PFSK-1 (cell line): ENCODE measurements around the gene RAX2. TPM values are rescaled to one million over a fixed set of nuclear protein-coding genes. Genes with fewer than 3 reads are reported as not detected.

ENCODE experiments used
- FOXP2 ChIP-seq: optimal IDR thresholded peaks from 2 replicates; pipeline ENCODE3; 2011; ENCODE audit warnings: borderline replicate concordance, control low read depth, inconsistent platforms; ENCODE audit not compliant: insufficient read depth; ENCODE audit errors: extremely low read length, extremely low read depth
- POLR2AphosphoS5 ChIP-seq: IDR thresholded peaks from 2 replicates; pipeline ENCODE4 v1.6.1; 2012; ENCODE audit warnings: low read depth, mild to moderate bottlenecking, control low read depth, low read length, moderate library complexity
- SIN3A ChIP-seq: IDR thresholded peaks from 2 replicates; pipeline ENCODE4 v1.6.1; 2012; ENCODE audit warnings: mild to moderate bottlenecking, low read length, moderate library complexity, borderline replicate concordance; ENCODE audit not compliant: insufficient read depth
- TAF1 ChIP-seq: IDR thresholded peaks from 2 replicates; pipeline ENCODE4 v1.6.1; 2012; ENCODE audit warnings: low read length, control low read depth, borderline replicate concordance; ENCODE audit not compliant: insufficient read depth
- polyA plus RNA-seq: library from polyadenylated mRNA; unstranded; fragments of >200 nt; gene quantifications from one replicate; pipeline ENCODE4 v1.2.1, GENCODE V29; 2012; ENCODE audit warnings: low read depth, missing spikeins; ENCODE audit not compliant: insufficient read length
- TF ChIP-seq, protein P1 (sequence below), 2 experiments: IDR thresholded peaks; 2 replicates each; pipeline versions ENCODE4 v1.6.1 to v1.8.0; 2011 to 2012; ENCODE audit warnings: low read depth in 2 of 2, low read length in 2 of 2, control low read depth in 1 of 2, inconsistent platforms in 1 of 2, mild to moderate bottlenecking in 1 of 2, moderate library complexity in 1 of 2; ENCODE audit not compliant: insufficient read depth in 1 of 2

Gene RAX2
- polyA plus RNA-seq, result not detected

- TF ChIP-seq POLR2AphosphoS5 (no peak), SIN3A (no peak), TAF1 (no peak), FOXP2 (no peak)
- TF ChIP-seq, protein P1, sequence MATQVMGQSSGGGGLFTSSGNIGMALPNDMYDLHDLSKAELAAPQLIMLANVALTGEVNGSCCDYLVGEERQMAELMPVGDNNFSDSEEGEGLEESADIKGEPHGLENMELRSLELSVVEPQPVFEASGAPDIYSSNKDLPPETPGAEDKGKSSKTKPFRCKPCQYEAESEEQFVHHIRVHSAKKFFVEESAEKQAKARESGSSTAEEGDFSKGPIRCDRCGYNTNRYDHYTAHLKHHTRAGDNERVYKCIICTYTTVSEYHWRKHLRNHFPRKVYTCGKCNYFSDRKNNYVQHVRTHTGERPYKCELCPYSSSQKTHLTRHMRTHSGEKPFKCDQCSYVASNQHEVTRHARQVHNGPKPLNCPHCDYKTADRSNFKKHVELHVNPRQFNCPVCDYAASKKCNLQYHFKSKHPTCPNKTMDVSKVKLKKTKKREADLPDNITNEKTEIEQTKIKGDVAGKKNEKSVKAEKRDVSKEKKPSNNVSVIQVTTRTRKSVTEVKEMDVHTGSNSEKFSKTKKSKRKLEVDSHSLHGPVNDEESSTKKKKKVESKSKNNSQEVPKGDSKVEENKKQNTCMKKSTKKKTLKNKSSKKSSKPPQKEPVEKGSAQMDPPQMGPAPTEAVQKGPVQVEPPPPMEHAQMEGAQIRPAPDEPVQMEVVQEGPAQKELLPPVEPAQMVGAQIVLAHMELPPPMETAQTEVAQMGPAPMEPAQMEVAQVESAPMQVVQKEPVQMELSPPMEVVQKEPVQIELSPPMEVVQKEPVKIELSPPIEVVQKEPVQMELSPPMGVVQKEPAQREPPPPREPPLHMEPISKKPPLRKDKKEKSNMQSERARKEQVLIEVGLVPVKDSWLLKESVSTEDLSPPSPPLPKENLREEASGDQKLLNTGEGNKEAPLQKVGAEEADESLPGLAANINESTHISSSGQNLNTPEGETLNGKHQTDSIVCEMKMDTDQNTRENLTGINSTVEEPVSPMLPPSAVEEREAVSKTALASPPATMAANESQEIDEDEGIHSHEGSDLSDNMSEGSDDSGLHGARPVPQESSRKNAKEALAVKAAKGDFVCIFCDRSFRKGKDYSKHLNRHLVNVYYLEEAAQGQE (IDR thresholded peaks at IDR 0.05; ENCODE audit: insufficient read depth in 1 of 2, low read depth in 2 of 2, low read length in 2 of 2), result no peak
These were observed at the start of gene RAX2 for GRCh38 chr19:3771906-3772455. Gene RAX2, minus strand, starts transcription at chr19:3772228. Its CDS starts 486 bp downstream, at chr19:3771742.

DNA sequence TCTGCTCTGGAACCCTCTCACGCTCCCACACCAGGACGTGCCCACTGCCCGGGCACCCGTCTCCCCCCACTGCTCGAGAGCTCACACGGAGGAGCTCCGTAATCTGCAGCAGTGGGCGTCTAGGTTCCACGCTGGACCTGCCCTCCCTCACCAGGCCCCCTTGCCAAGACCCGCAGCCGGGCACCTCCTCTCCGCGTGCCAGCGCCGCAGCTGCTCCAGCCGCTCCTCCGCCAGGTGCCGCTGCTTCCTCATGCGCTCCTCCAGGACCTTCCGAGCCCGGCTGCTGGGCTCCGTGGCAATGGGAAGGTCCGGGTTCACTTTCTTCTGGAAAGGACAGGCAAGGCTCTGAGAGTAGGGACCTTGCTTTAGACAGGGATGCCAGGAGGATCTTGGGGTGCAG lies 49.1 kb upstream of the RAX2 start:
- TF ChIP-seq POLR2AphosphoS5 (no peak), TAF1 (no peak)

- TF ChIP-seq POLR2AphosphoS5 (no peak), FOXP2 (no peak), TAF1 (no peak), SIN3A (no peak)
- TF ChIP-seq, protein P1 (IDR thresholded peaks at IDR 0.05; ENCODE audit: insufficient read depth in 1 of 2, low read depth in 2 of 2, low read length in 2 of 2), result no peak
These were observed 48.0 kb upstream of the RAX2 start for GRCh38 chr19:3819989-3820388.

DNA sequence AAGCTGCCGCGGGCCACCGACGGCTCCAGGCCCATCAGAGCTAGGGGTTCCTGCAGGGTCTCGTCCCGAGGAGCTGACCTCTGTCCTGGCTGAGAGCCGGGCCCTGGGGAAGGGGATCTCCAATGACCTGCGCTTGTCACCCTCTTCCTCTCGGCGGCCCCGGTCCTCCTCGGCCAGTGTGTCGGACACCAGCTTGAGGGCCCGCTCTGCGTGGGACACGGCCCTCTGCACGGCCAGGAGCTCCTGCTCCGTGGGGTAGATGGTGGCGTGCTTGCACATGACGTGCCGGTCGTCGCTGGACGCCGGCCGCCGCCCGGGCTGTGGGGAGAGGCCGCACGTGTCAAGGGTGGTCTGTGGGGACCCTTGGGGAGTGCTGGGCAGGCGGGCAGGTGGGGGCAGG lies 46.9 kb upstream of the RAX2 start:
- TF ChIP-seq SIN3A, result no peak
- no peak for TF ChIP-seq TAF1
- no peak for TF ChIP-seq FOXP2
- TF ChIP-seq POLR2AphosphoS5, result no peak
- TF ChIP-seq, protein P1 (IDR thresholded peaks at IDR 0.05; ENCODE audit: insufficient read depth in 1 of 2, low read depth in 2 of 2, low read length in 2 of 2), result no peak

DNA sequence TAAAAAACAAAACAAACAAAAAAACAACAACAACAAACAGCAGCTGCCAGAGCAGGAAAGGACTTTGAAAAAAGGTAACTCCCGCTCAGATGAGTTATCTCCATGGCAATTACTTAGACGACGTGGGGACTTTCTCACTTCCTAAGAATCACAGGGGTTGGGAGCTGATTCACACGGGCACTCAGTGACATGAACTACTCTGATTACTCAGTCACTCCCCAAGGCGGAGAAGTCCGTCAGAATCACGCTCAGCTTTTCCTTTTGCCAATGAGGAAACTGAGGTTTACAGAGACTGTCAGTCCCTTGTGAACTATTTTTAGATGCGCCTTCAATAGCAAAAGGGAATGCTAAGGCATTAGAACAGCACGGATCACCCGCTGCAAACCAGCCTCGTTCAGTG lies 46.4 kb upstream of the RAX2 start:
- TF ChIP-seq TAF1, result no peak
- TF ChIP-seq, protein P1 (IDR thresholded peaks at IDR 0.05; ENCODE audit: insufficient read depth in 1 of 2, low read depth in 2 of 2, low read length in 2 of 2), result no peak
- no peak for TF ChIP-seq POLR2AphosphoS5
- no peak for TF ChIP-seq SIN3A
- no peak for TF ChIP-seq FOXP2

DNA sequence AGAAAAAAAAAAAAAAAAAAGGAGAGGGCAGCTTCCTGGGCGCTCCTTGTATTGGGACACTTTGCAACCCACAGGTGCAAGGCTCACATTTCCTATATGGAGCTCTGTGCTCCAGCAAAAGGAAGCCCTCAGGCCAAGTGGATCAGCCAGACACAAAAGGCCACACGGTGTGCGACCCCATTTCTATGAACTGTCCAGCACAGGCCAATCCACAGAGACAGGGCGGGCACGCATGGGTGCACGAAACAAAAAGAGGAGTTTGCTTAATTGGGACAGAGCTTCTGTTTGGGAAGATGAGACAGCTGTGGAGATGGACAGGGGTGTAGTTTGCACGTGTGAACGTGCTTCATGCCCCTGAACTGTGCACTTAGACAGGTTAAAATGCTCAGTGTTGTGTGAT lies 45.7 kb upstream of the RAX2 start:
- TF ChIP-seq, protein P1 (IDR thresholded peaks at IDR 0.05; ENCODE audit: insufficient read depth in 1 of 2, low read depth in 2 of 2, low read length in 2 of 2), result no peak
- no peak for TF ChIP-seq POLR2AphosphoS5
- TF ChIP-seq SIN3A, result no peak
- TF ChIP-seq FOXP2, result no peak
- TF ChIP-seq TAF1, result no peak
